Suprapubic skin (tissue), 4 donors: ENCODE measurements around the gene DMRTB1. TPM values are rescaled to one million over a fixed set of nuclear protein-coding genes. Genes with fewer than 3 reads are reported as not detected.

ENCODE experiments used
- DNase-seq, 2 donors: peaks; one replicate each; pipeline ENCODE4 v3.0.0-alpha.2; 2019; ENCODE audit warnings: low spot score in 2 of 2
- H3K27ac ChIP-seq: fragments of 200-600 bp; sonication (generic); one replicate; pipeline ENCODE4 v1.5.1; 2019
- H3K27me3 ChIP-seq: fragments of 200-600 bp; sonication (generic); one replicate; pipeline ENCODE4 v1.5.1; 2019
- H3K36me3 ChIP-seq: fragments of 200-600 bp; sonication (generic); one replicate; pipeline ENCODE4 v1.5.1; 2019
- H3K4me1 ChIP-seq: fragments of 200-600 bp; sonication (generic); one replicate; pipeline ENCODE4 v1.5.1; 2019
- H3K4me3 ChIP-seq: fragments of 200-600 bp; sonication (generic); one replicate; pipeline ENCODE4 v1.5.1; 2019; ENCODE audit warnings: mild to moderate bottlenecking
- H3K9me3 ChIP-seq: fragments of 200-600 bp; sonication (generic); one replicate; pipeline ENCODE4 v1.5.1; 2019
- CTCF ChIP-seq, 2 donors: fragments of 200-600 bp in 1 of 2; fragments of 450-650 bp in 1 of 2; sonication (generic) in 1 of 2; IDR thresholded peaks; one replicate each; pipeline ENCODE4 v1.5.1; 2016 to 2019; ENCODE audit warnings: antibody characterized with exemption in 2 of 2, mild to moderate bottlenecking in 1 of 2, moderate library complexity in 1 of 2
- EP300 ChIP-seq: sonication (generic); formaldehyde crosslinking; IDR thresholded peaks from one replicate; pipeline ENCODE4 v1.6.1; 2017; ENCODE audit warnings: antibody characterized with exemption
- POLR2A ChIP-seq, 2 donors: fragments of 450-650 bp; IDR thresholded peaks; one replicate each; pipeline ENCODE4 v1.6.1; 2017; ENCODE audit warnings: antibody characterized with exemption in 2 of 2, mild to moderate bottlenecking in 2 of 2, moderate library complexity in 2 of 2
- POLR2AphosphoS5 ChIP-seq, 3 donors: sonication (generic); formaldehyde crosslinking; IDR thresholded peaks; one replicate each; pipeline ENCODE4 v1.6.1; 2017; ENCODE audit warnings: antibody characterized with exemption in 3 of 3
- WGBS: methylation state at CpG from one replicate; pipeline ENCODE4 v1.1.5; 2018; 5-methylcytosine and 5-hydroxymethylcytosine counted together
- total RNA-seq, 4 donors: library from RNA; depleted of rRNA; stranded (reverse); fragments of >200 nt; gene quantifications; one replicate each; pipeline ENCODE4 v1.1.0, GENCODE V29; 2016

Gene DMRTB1
- total RNA-seq, 4 donors from 2014 or later = not detected

- DNase-seq = no peak
- H3K9me3 ChIP-seq = no peaks in the 10 kb centered on the region
- H3K36me3 ChIP-seq = no peaks in the 10 kb centered on the region
- no peak overlapping the region for H3K4me3 ChIP-seq
- WGBS = 80% methylated on average over 19 of the region's 19 CpGs
- no peaks in the 10 kb centered on the region for H3K27me3 ChIP-seq
- peaks cover 6% of the 10 kb centered on the region for H3K4me1 ChIP-seq
- no peak overlapping the region for H3K27ac ChIP-seq
- TF ChIP-seq CTCF (IDR thresholded peaks at IDR 0.05) = no peak
- TF ChIP-seq EP300 = no peak
- TF ChIP-seq POLR2A (IDR thresholded peaks at IDR 0.05) = no peak
- TF ChIP-seq POLR2AphosphoS5 (IDR thresholded peaks at IDR 0.05) = no peak
These were observed 11.4 kb downstream of the DMRTB1 start for GRCh38 chr1:53470584-53470983.

- no peak overlapping the region for H3K27ac ChIP-seq
- TF ChIP-seq POLR2AphosphoS5 (IDR thresholded peaks at IDR 0.05) (no peak), CTCF (IDR thresholded peaks at IDR 0.05) (no peak), POLR2A (IDR thresholded peaks at IDR 0.05) (no peak), EP300 (no peak)
- H3K4me3 ChIP-seq = no peak overlapping the region
- no peaks in the 10 kb centered on the region for H3K36me3 ChIP-seq
- no peaks in the 10 kb centered on the region for H3K9me3 ChIP-seq
- WGBS = 92% methylated on average over 9 of the region's 9 CpGs
- no peaks in the 10 kb centered on the region for H3K27me3 ChIP-seq
- no peak for DNase-seq
- peaks cover 6% of the 10 kb centered on the region for H3K4me1 ChIP-seq
These were observed 11.8 kb downstream of the DMRTB1 start for GRCh38 chr1:53471000-53471399.

GRCh38 chr1:53473463-53473862, 14.3 kb downstream of the DMRTB1 start:
- Histone ChIP-seq H3K4me1 (peaks cover 6% of the 10 kb centered on the region), H3K27me3 (no peaks in the 10 kb centered on the region), H3K36me3 (no peaks in the 10 kb centered on the region), H3K9me3 (no peaks in the 10 kb centered on the region), H3K4me3 (no peak overlapping the region), H3K27ac (no peak overlapping the region)
- WGBS = 92% methylated on average over 3 of the region's 3 CpGs
- peak in 1 of 2 donors; percentile 6 for DNase-seq
- no peak for TF ChIP-seq EP300
- TF ChIP-seq CTCF (IDR thresholded peaks at IDR 0.05) = no peak
- TF ChIP-seq POLR2AphosphoS5 (IDR thresholded peaks at IDR 0.05) = no peak
- TF ChIP-seq POLR2A (IDR thresholded peaks at IDR 0.05) = no peak

GRCh38 chr1:53475664-53476063, 16.5 kb downstream of the DMRTB1 start:
- DNase-seq = peak; percentile 17 to 40
- WGBS = 68% methylated on average over 7 of the region's 7 CpGs
- no peak for TF ChIP-seq POLR2AphosphoS5 (IDR thresholded peaks at IDR 0.05)

GRCh38 chr1:53476579-53476978, 17.4 kb downstream of the DMRTB1 start:
- TF ChIP-seq POLR2A (IDR thresholded peaks at IDR 0.05) = no peak
- no peak for TF ChIP-seq CTCF (IDR thresholded peaks at IDR 0.05)
- no peak for TF ChIP-seq POLR2AphosphoS5 (IDR thresholded peaks at IDR 0.05)
- TF ChIP-seq EP300 = no peak
- Histone ChIP-seq H3K4me3 (no peak overlapping the region), H3K27me3 (no peaks in the 10 kb centered on the region), H3K27ac (no peak overlapping the region), H3K9me3 (no peaks in the 10 kb centered on the region), H3K4me1 (no peaks in the 10 kb centered on the region), H3K36me3 (no peaks in the 10 kb centered on the region)
- WGBS = 87% methylated on average over 8 of the region's 8 CpGs
- DNase-seq = peak in 1 of 2 donors; percentile 31

More at GRCh38 chr1:53475664-53476063, 16.5 kb downstream of the DMRTB1 start:
- H3K36me3 ChIP-seq = no peaks in the 10 kb centered on the region
- H3K27me3 ChIP-seq = no peaks in the 10 kb centered on the region
- no peaks in the 10 kb centered on the region for H3K4me1 ChIP-seq
- no peaks in the 10 kb centered on the region for H3K9me3 ChIP-seq
- H3K27ac ChIP-seq = no peak overlapping the region
- no peak overlapping the region for H3K4me3 ChIP-seq
